ENCODE measurements around the gene RND1.
A peak's percentile ranks its signal among the peaks of the same experiment; 100 is the strongest.
"Not testable (repeated sequence)": the region's sequence is repeated elsewhere in the genome, so short reads cannot be mapped to it uniquely, and the experiment has no call there.

Gene RND1

GRCh38 chr12:48865281-48866051 is at the start of gene RND1:
Gene RND1 (minus strand): TSS chr12:48865870. CDS start chr12:48865767, 103 bp downstream.
- peak within 1 kb of the TSS; percentile 53 for H3K4me3 ChIP-seq (ENCODE audit: low read depth, low read length)
- TF ChIP-seq POLR2A (IDR thresholded peaks at IDR 0.05; ENCODE audit: extremely low read depth, insufficient read length): peak; percentile 69
- TF ChIP-seq, protein P1, sequence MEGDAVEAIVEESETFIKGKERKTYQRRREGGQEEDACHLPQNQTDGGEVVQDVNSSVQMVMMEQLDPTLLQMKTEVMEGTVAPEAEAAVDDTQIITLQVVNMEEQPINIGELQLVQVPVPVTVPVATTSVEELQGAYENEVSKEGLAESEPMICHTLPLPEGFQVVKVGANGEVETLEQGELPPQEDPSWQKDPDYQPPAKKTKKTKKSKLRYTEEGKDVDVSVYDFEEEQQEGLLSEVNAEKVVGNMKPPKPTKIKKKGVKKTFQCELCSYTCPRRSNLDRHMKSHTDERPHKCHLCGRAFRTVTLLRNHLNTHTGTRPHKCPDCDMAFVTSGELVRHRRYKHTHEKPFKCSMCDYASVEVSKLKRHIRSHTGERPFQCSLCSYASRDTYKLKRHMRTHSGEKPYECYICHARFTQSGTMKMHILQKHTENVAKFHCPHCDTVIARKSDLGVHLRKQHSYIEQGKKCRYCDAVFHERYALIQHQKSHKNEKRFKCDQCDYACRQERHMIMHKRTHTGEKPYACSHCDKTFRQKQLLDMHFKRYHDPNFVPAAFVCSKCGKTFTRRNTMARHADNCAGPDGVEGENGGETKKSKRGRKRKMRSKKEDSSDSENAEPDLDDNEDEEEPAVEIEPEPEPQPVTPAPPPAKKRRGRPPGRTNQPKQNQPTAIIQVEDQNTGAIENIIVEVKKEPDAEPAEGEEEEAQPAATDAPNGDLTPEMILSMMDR (IDR thresholded peaks at IDR 0.05; ENCODE audit: low read depth, low read length): no peak
- DNase-seq (ENCODE audit: low read depth): peak; percentile 92

- no peak for DNase-seq (ENCODE audit: low read depth)
- no peak overlapping the region for H3K4me3 ChIP-seq (ENCODE audit: low read depth, low read length)
- TF ChIP-seq, protein P1 (IDR thresholded peaks at IDR 0.05; ENCODE audit: low read depth, low read length): no peak
- no peak for TF ChIP-seq POLR2A (IDR thresholded peaks at IDR 0.05; ENCODE audit: extremely low read depth, insufficient read length)
- no peak for TF ChIP-seq MYC (IDR thresholded peaks at IDR 0.05; ENCODE audit: low read depth, low read length)
- TF ChIP-seq MAX (IDR thresholded peaks at IDR 0.05; ENCODE audit: low read depth, low read length): no peak
These were observed 44.5 kb upstream of the RND1 start for GRCh38 chr12:48910196-48910595.

GRCh38 chr12:48909698-48910097 is 44.0 kb upstream of the RND1 start:
- not testable (repeated sequence) for H3K4me3 ChIP-seq (ENCODE audit: low read depth, low read length); DNase-seq (ENCODE audit: low read depth)

- DNase-seq (ENCODE audit: low read depth): no peak
- H3K4me3 ChIP-seq (ENCODE audit: low read depth, low read length): no peak overlapping the region
- TF ChIP-seq MYC (IDR thresholded peaks at IDR 0.05; ENCODE audit: low read depth, low read length): no peak
- no peak for TF ChIP-seq POLR2A (IDR thresholded peaks at IDR 0.05; ENCODE audit: extremely low read depth, insufficient read length)
- TF ChIP-seq, protein P1 (IDR thresholded peaks at IDR 0.05; ENCODE audit: low read depth, low read length): no peak
- no peak for TF ChIP-seq MAX (IDR thresholded peaks at IDR 0.05; ENCODE audit: low read depth, low read length)
These were observed 41.6 kb upstream of the RND1 start for GRCh38 chr12:48907245-48907644.

GRCh38 chr12:48903982-48904411 is 38.3 kb upstream of the RND1 start:
- peak; percentile 80 for DNase-seq (ENCODE audit: low read depth)
- no peak for TF ChIP-seq MYC (IDR thresholded peaks at IDR 0.05; ENCODE audit: low read depth, low read length)
- TF ChIP-seq, protein P1 (IDR thresholded peaks at IDR 0.05; ENCODE audit: low read depth, low read length): peak; percentile 61
- no peak overlapping the region for H3K4me3 ChIP-seq (ENCODE audit: low read depth, low read length)

DNA sequence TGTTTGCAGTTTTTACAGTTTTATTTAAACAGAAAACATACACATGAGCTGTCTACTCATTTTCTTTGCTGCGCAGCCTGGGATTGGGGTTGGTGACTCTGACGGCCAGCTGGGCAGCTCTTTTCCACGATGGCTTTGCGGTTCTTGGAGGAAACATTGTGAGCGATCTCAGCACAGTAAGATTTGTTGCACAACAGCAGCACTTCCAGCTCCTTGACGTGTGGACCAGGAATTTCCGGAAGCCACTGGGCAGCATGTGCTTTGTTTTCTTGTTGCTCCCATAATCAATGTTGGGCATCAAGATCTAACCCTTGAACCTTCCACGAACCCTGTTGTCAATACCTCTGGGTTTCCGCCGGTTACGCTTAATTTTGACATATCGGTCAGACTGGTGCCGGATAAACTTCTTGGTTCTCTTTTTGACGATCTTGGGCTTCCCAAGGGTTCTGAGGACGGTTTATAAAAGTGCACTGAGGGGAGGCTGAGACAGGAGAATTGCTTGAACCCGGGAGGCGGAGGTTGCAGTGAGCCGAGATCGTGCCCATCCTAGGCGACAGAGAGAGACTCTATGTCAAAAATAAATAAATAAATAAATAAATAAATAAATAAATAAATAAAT is 37.8 kb upstream of the RND1 start:
- no peak overlapping the region for H3K4me3 ChIP-seq (ENCODE audit: low read depth, low read length)
- DNase-seq (ENCODE audit: low read depth): no peak
- TF ChIP-seq MYC (IDR thresholded peaks at IDR 0.05; ENCODE audit: low read depth, low read length) (no peak), POLR2A (IDR thresholded peaks at IDR 0.05; ENCODE audit: extremely low read depth, insufficient read length) (no peak), MAX (IDR thresholded peaks at IDR 0.05; ENCODE audit: low read depth, low read length) (no peak)
- TF ChIP-seq, protein P1 (IDR thresholded peaks at IDR 0.05; ENCODE audit: low read depth, low read length): no peak

All from NB4 (cell line).